CD14-positive monocyte (primary cell): Measurements from ENCODE around the gene SLC12A7. TPM values are rescaled to one million over a fixed set of nuclear protein-coding genes. Genes with fewer than 3 reads are reported as not detected.

Experiments
- DNase-seq, 3 donors: peaks; one replicate each; pipeline ENCODE4 v3.0.0-alpha.2; 2011 to 2022
- H2AFZ ChIP-seq: 2 replicates; pipeline ENCODE4 v1.6.0; 2012; ENCODE audit warnings: mild to moderate bottlenecking, low read depth, low read length, inconsistent platforms; ENCODE audit not compliant: insufficient read depth, poor library complexity, severe bottlenecking
- H3K27ac ChIP-seq, 2 donors: 1 replicate in 1 of 2; 2 replicates in 1 of 2; pipeline ENCODE4 v1.5.1; 2012 to 2013; ENCODE audit warnings: low read length in 2 of 2, control low read depth in 1 of 2, inconsistent platforms in 1 of 2, low read depth in 1 of 2, mild to moderate bottlenecking in 1 of 2
- H3K27me3 ChIP-seq, 2 donors: one replicate each; pipeline versions ENCODE4 v1.6.0 to v1.6.1; 2011 to 2013; ENCODE audit warnings: low read length in 2 of 2; ENCODE audit not compliant: control insufficient read depth in 2 of 2, insufficient read depth in 2 of 2
- H3K36me3 ChIP-seq, 2 donors: replicated peaks in 1 of 2; 1 replicate in 1 of 2; 2 replicates in 1 of 2; pipeline versions ENCODE4 v1.5.1 to v1.6.1; 2012 to 2013; ENCODE audit warnings: low read length in 2 of 2, control low read depth in 1 of 2, inconsistent platforms in 1 of 2, mild to moderate bottlenecking in 1 of 2; ENCODE audit not compliant: insufficient read depth in 2 of 2, control insufficient read depth in 1 of 2
- H3K4me1 ChIP-seq, 2 donors: 1 replicate in 1 of 2; 2 replicates in 1 of 2; pipeline versions ENCODE4 v1.5.1 to v1.6.1; 2012 to 2013; ENCODE audit warnings: low read length in 2 of 2, control low read depth in 1 of 2, inconsistent platforms in 1 of 2, mild to moderate bottlenecking in 1 of 2, moderate library complexity in 1 of 2; ENCODE audit not compliant: insufficient read depth in 2 of 2, control insufficient read depth in 1 of 2
- H3K4me2 ChIP-seq: replicated peaks from 2 replicates; pipeline ENCODE3; 2012; ENCODE audit warnings: low read length, moderate library complexity, mild to moderate bottlenecking; ENCODE audit not compliant: poor library complexity, severe bottlenecking; ENCODE audit errors: extremely low read depth
- H3K4me3 ChIP-seq, 3 experiments: fragments of 200-600 bp in 1 of 3; sonication (generic) in 1 of 3; replicated peaks in 1 of 3; 1 replicate in 2 of 3; 2 replicates in 1 of 3; pipeline ENCODE4 v1.5.1; 2011 to 2013; ENCODE audit warnings: low read length in 3 of 3, mild to moderate bottlenecking in 3 of 3, control low read depth in 2 of 3, low read depth in 2 of 3, inconsistent platforms in 1 of 3, moderate library complexity in 1 of 3
- H3K79me2 ChIP-seq: 2 replicates; pipeline ENCODE4 v1.6.0; 2012; ENCODE audit warnings: mild to moderate bottlenecking, control low read depth, inconsistent platforms, low read length, moderate library complexity; ENCODE audit not compliant: insufficient read depth
- H3K9ac ChIP-seq: 2 replicates; pipeline ENCODE4 v1.6.0; 2017; ENCODE audit warnings: low read length, mild to moderate bottlenecking; ENCODE audit not compliant: insufficient read depth, poor library complexity, severe bottlenecking
- H3K9me3 ChIP-seq, 2 donors: replicated peaks in 1 of 2; 1 replicate in 1 of 2; 2 replicates in 1 of 2; pipeline versions ENCODE4 v1.5.1 to v1.6.1; 2012 to 2013; ENCODE audit warnings: low read length in 2 of 2, control low read depth in 1 of 2; ENCODE audit not compliant: control insufficient read depth in 1 of 2, insufficient read depth in 1 of 2
- H4K20me1 ChIP-seq: 2 replicates; pipeline ENCODE4 v1.6.0; 2012; ENCODE audit warnings: mild to moderate bottlenecking, low read length, control low read depth, moderate library complexity; ENCODE audit not compliant: insufficient read depth
- H3K27ac Mint-ChIP-seq, 7 donors: one replicate each; pipeline ENCODE4 v1.8.0; 2020; ENCODE audit warnings: mild to moderate bottlenecking in 7 of 7, mixed read lengths in 7 of 7, moderate library complexity in 6 of 7, inconsistent platforms in 2 of 7
- H3K27me3 Mint-ChIP-seq, 3 donors: one replicate each; pipeline ENCODE4 v1.8.0; 2021 to 2022; ENCODE audit warnings: low read depth in 3 of 3, mild to moderate bottlenecking in 3 of 3, mixed read lengths in 3 of 3, moderate library complexity in 3 of 3, inconsistent platforms in 1 of 3
- H3K36me3 Mint-ChIP-seq, 2 donors: one replicate each; pipeline ENCODE4 v1.8.0; 2020; ENCODE audit warnings: mixed read lengths in 2 of 2, inconsistent platforms in 1 of 2, mild to moderate bottlenecking in 1 of 2
- H3K4me1 Mint-ChIP-seq: one replicate; pipeline ENCODE4 v1.8.0; 2020; ENCODE audit warnings: mild to moderate bottlenecking, mixed read lengths
- H3K4me3 Mint-ChIP-seq, 2 donors: one replicate each; pipeline ENCODE4 v1.8.0; 2020; ENCODE audit warnings: mild to moderate bottlenecking in 2 of 2, mixed read lengths in 2 of 2, moderate library complexity in 1 of 2
- H3K9me3 Mint-ChIP-seq, 7 donors: one replicate each; pipeline ENCODE4 v1.8.0; 2020 to 2022; ENCODE audit warnings: mixed read lengths in 7 of 7, mild to moderate bottlenecking in 6 of 7, moderate library complexity in 6 of 7, inconsistent platforms in 2 of 7
- CTCF ChIP-seq: fragments of 200-600 bp; IDR thresholded peaks from one replicate; pipeline ENCODE4 v1.8.0; 2022; ENCODE audit warnings: antibody characterized with exemption, mild to moderate bottlenecking
- WGBS: methylation state at CpG from one replicate; pipeline ENCODE4 v1.1.5; 2013; ENCODE audit warnings: missing lambda C conversion rate; ENCODE audit not compliant: insufficient coverage; 5-methylcytosine and 5-hydroxymethylcytosine counted together
- intact Hi-C, 2 donors: fragments of 100-400 bp; cut with micrococcal nuclease; formaldehyde crosslinking; loops; one replicate each; pipeline versions ENCODE4 v1.15.0 to v1.15.1; 2023
- polyA plus RNA-seq, 3 donors: library from polyadenylated mRNA; depleted of rRNA in 1 of 3; unstranded in 2 of 3; stranded (reverse) in 1 of 3; fragments of 300-500 nt in 2 of 3; fragments of >200 nt in 1 of 3; fragmentation: Illumina TruSeq in 2 of 3; gene quantifications; 1 replicate in 2 of 3; 2 replicates in 1 of 3; pipeline ENCODE4 v1.2.3, GENCODE V29; 2012 to 2021

SLC12A7 gene
- polyA plus RNA-seq, 3 donors, result 8.2 to 31.2 (median 12.5) TPM

GRCh38 chr5:1131726-1132125 is 19.9 kb upstream of the SLC12A7 start:
- TF ChIP-seq CTCF, result no peak
- H3K4me1 Mint-ChIP-seq, result peaks cover 26% of the 10 kb centered on the region

GRCh38 chr5:1131191-1131621 is 19.3 kb upstream of the SLC12A7 start:
- Histone ChIP-seq H3K27ac (no peak overlapping the region), H2AFZ (no peak overlapping the region), H3K4me3 (no peak overlapping the region), H3K4me2 (no peak overlapping the region), H3K9ac (no peak overlapping the region), H3K27me3 (no peaks in the 10 kb centered on the region), H3K9me3 (no peaks in the 10 kb centered on the region), H3K4me1 (peaks cover 16 to 17% of the 10 kb centered on the region in 2 donors), H3K36me3 (no peaks in the 10 kb centered on the region), H3K79me2 (no peaks in the 10 kb centered on the region), H4K20me1 (no peaks in the 10 kb centered on the region)
- DNase-seq, result no peak
- Mint-ChIP-seq H3K27ac (no peak overlapping the region), H3K36me3 (no peaks in the 10 kb centered on the region), H3K27me3 (peaks cover 8 to 11% (median 10%) of the 10 kb centered on the region in 3 donors), H3K4me1 (peaks cover 25% of the 10 kb centered on the region), H3K4me3 (no peak overlapping the region), H3K9me3 (no peaks in the 10 kb centered on the region)
- 96% methylated on average over 11 of the region's 14 CpGs for whole genome bisulfite sequencing
- intact Hi-C loops, result no loop called here
- TF ChIP-seq CTCF, result no peak

More at GRCh38 chr5:1131726-1132125, 19.9 kb upstream of the SLC12A7 start:
- Mint-ChIP-seq H3K27ac (no peak overlapping the region), H3K9me3 (peaks cover 0 to 2% (median 0%) of the 10 kb centered on the region in 7 donors), H3K36me3 (no peaks in the 10 kb centered on the region), H3K4me3 (no peak overlapping the region), H3K27me3 (peaks cover 10 to 11% (median 10%) of the 10 kb centered on the region in 3 donors)
- Histone ChIP-seq H4K20me1 (no peaks in the 10 kb centered on the region), H3K9ac (no peak overlapping the region), H3K36me3 (no peaks in the 10 kb centered on the region), H3K4me1 (peaks cover 16 to 17% of the 10 kb centered on the region in 2 donors), H2AFZ (no peak overlapping the region), H3K4me2 (no peak overlapping the region), H3K79me2 (no peaks in the 10 kb centered on the region), H3K27ac (no peak overlapping the region), H3K4me3 (no peak overlapping the region), H3K27me3 (no peaks in the 10 kb centered on the region), H3K9me3 (no peaks in the 10 kb centered on the region)
- WGBS, result 94% methylated on average over 8 of the region's 11 CpGs
- no peak for DNase-seq
- intact Hi-C loops, result no loop called here
